ENCODE measurements around the gene POLD4.
"Not testable (repeated sequence)": the region's sequence is repeated elsewhere in the genome, so short reads cannot be mapped to it uniquely, and the experiment has no call there.

The POLD4 gene

DNA sequence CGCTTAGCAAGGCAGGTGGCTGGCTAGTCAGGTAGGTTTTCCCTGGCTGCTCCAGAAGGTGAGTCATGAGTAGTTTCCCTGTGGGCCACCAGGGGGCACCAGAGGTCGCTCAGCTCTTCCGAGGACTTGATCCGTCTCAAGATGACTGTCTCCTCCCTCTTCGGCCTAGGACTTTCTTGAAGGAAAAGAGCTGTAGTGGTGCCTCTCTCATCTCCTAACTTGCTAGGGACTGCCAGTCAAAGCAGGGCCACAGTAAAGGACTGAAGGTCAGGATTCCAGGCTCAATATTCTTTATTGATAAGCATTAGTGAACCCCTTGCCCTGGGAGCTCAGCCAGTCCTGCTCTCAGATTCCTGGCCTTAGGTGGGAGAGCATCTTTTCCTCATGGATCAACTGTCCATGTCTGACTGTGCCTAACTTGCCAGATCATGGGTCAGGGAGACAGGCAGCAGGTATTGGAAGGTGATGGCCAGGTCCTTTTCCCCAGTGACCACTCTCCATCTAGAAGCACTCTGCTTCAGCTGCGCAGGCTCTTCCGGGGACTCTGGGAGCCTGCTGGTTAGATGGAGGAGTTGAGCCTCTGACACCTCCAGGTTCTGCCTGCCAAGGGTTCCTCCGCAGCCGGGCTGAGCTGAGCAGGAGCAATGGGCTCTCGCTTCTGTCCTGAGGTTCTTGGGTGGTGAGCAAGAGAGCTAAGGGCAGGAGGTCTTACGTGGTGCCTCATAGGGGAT lies 1.9 kb downstream of the POLD4 start:
- DNase-seq: peak; percentile 17

DNA sequence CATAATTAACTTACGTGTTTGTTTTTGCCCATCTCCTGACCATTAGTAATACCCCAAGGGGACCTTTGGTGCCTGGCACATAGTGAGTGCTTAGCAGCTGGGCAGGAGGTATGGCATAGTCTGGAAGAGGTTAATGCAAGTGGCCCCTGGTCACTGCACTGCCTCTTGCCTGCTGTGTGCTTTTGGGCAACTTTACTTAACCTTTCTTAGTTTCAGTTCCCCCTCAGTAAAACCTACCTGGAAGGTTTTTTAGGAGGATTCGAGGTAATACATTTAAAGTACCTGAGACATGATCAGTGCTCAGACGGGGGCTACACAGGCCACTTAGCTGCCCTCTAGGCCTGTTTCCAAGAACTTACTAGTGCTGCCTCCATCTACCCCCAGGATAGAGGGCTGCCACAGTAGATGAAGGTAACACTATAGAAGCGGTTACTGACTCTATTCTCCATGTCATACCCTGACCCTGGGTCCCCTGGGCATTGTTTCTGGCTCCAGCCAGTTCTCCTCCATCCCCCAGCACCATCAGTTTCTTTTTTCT lies 3.3 kb downstream of the POLD4 start:
- no peak for DNase-seq

DNA sequence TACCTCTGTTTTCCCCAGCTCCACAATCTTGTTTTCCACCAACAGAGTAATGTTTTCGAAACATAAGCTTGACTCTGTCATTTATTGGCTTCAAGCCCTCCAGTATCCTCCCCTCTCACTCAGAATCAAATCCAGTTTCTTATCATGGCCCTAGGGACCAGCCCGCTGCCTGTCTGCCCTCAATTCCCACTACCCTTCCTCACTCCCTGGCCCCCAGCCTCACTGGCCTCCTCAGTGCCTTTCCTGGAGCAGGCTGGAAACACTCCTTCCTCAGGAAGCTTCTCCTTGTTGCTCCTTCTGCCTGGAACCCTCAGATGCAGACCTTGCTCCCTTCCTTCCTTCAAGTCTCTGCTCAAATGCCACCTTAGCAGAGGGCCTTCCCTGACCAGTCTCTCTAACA lies 3.9 kb downstream of the POLD4 start:
- DNase-seq: no peak

DNA sequence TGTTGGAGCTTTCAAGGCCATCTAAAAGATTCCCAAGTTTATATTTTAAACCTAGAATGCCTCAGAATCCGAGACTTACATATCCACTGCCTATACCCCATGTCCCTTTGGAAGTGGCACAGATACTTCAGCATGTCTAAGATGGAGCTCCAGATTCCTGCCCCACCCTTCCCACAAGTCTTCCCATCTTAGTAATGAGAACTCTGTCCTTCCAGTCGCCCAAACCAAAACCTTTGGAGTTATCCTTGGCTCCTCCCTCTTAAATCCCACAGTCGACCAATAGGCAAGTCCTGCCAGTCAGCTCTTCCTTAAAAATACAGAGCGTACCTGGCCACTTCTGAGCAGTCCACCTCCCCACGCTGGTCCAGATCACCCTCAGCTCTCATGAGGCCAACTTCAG lies 4.3 kb downstream of the POLD4 start:
- no peak for DNase-seq

DNA sequence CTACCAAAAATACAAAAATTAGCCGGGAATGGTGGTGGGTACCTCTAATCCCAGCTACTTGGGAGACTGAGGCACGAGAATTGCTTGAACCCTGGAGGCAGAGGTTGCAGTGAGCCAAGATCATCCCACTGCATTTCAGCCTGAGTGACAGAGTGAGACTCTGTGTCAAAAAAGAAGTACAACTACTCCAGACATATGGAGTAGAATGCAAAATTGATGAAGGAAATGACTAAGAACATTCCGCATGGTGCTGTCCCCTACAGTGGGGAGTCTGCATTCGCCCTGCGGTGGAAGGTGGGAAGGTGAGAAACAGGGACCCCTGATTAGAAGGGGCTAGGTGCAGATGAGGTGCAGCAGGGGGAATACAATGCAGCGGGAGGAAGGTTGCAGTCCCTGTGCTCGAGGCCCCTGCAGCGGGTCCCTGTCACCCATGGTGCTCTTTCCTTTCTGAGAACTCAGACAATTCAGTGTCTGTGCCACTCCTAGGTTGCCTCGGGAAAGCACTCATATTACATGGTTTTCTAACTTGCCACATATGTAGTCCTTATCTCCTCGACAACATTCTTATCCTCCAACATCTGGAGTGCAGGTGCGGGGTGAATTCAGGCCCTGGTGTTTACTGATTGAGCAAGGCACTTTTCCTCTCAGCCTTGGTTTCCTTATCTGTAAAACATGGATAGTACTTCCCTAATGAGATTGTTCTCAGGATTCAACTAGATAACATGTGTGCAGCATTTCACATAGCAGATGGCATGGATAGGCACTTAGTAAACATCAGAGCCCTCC lies 5.2 kb downstream of the POLD4 start:
- DNase-seq: peak; percentile 88

DNA sequence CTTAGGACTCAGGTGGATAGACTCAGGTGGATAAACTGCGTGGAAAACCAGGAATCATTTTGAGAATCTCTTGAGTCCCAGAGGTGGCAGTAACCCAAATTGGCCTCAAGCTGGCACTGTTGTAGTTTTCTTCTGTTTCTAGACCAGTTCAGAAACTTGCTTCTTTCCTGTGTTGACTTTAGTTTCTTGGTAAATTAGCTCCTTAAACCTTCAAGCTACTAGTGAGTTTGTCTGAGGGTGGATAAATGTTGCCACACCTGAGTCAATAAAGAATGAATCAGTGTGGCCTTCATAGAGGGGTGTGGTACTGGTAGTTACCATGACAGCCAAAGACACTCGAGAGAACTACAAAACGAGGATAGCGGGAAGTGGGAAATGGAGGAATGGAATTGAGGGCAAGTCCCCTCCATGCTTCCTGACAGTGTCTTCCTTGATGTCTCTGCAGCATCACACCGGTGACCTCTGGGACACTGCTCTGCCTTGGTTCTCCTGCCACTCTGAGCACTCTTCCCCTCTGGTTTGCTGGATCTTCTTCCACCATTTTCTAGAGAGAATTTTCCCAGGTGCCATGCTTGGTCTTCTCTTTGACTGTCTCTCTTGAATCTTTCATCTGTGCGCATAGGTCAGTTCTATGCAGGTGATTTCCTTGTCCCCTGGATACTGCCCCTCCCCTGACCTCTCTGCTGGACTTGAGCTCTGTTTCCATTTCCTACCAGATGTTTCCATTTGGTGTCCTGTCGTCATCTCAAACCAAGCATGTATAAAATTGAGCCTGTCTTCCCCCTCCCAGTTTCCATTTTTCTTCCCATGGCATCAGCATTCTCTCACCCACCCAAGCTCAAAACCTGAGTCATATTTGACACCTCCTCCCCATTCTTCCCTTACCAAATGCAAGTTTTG lies 7.2 kb downstream of the POLD4 start:
- DNase-seq: no peak

DNA sequence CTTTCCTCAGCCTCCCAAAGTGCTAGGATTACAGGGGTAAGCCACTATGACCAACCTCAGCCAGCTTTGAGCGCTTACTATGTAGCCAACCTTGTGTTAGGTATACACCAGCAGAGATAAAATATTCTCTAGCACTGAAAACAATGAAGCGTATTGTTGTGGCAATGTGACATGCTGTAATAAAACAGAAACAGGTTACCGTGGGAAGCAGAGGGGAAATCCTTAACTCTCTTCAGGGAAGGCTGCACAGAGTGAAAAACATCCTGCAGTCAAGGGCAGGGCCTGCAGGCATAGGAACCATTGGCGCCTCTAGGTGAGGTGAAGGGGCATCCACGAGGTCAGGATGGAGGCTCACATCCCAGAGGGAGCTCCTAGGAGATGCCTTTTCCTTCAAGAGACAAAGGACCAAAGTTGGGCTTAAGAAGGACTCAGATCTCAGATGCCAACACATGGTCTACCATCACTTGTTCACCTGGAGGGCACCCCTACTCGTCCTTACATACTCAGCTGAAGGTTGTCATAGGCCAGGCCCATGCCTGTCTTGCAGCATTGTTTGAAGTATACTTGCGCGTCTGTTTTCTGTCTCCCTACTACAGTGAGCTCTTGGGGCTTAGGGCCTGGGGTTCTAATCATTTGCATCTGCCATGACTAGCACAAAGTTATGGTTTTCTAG lies 8.0 kb downstream of the POLD4 start:
- no peak for DNase-seq

DNA sequence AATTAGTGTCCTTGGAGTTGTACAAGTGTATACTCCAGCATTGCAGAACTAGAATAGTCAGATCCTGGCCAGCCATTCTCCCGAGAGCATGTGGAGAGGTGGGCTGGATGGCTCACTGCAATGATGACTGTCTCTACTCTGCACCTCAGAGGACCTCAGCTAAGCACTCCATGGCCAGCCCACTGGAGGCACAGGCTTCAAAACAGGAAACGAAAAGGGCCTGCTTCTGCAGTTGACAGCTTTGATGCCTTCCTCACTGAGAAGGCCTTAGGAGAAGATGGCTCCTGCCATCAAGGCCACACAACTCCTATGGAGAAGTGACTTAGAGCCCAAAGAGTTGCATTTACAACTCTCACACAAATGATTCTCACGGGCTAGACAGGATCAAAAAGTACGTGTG lies 9.1 kb downstream of the POLD4 start:
- DNase-seq: no peak

DNA sequence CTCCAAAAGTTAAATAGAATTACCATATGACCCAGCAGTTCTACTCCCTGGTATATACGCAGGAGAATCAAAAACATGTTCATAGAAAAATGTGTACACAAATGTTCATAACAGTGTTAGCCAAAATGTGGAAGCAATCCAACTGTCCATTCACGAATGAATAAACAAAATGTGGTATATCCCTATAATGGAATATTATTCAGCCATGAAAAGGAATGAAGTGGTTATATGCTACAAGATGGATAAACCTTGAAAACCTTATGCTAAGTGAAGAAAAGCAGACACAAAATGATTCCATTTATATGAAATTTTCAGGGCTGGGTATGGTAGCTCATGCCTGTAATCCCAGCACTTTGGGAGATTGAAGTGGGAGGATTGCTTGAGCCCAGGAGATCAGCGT lies 16.1 kb downstream of the POLD4 start:
- DNase-seq: no peak

DNA sequence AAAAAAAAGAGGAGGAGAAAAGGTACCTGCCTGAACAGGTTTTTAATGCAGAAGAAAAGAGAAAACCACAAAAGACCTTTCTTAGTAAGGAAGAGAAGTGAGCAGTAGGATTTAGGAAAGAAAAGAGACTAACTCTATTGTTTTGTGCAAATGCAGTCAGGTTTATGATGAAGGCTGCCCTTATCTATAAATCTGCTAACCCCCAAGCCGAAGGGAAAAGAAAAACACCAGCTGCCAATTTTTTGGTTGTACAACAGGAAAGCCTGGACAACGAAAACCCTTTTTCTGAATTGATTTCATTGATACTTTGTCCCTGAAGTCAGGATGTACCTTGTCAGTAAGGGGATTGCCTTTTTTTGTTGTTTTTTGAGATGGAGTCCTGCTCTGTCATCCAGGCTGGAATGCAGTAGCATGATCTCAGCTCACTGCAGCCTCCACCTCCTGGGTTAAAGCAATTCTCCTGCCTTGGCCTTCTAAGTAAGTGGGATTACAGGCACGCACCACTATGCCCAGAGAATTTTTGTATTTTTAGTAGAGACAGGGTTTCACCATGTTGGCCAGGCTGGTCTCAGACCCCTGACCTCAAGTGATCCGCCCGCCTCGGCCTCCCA lies 21.2 kb downstream of the POLD4 start:
- no peak for DNase-seq

DNA sequence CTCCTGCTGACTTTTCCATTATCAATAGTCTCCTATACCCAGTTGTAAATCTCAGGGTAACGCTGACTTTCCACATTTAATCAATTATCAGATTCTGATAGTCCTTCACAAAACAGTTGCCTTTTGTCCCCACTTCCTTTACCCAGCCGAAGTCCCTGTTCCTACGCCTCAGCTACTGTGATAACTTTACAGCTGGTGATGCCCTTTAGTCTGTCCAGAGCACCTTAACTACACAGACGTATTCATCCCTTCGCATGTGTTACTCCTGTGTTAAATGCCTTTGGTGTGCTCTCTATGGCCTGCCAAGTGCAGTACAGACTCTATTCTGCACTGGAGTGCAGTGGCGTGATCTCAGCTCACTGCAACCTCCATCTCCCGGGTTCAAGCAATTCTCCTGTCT lies 29.8 kb downstream of the POLD4 start:
- no peak for DNase-seq

DNA sequence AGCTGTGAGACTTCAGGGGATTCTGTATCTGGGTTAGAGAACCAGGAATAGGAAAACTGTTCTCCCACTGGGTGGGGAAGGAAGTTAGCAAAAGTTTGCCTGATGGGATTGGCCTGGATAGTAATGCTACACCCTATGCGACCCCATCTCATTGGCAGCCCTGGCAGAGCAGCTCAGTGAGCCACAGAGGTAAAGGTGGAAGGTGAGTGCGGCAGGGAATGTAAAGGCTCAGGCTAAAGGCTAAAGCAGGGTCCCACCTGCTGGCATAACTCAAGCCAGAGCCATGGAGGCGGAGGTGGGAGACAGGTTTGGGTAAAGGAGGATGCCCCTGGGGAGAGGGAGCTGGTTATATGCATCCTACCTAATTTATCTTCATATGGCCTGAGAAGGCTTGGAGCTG lies 31.3 kb downstream of the POLD4 start:
- DNase-seq: no peak

DNA sequence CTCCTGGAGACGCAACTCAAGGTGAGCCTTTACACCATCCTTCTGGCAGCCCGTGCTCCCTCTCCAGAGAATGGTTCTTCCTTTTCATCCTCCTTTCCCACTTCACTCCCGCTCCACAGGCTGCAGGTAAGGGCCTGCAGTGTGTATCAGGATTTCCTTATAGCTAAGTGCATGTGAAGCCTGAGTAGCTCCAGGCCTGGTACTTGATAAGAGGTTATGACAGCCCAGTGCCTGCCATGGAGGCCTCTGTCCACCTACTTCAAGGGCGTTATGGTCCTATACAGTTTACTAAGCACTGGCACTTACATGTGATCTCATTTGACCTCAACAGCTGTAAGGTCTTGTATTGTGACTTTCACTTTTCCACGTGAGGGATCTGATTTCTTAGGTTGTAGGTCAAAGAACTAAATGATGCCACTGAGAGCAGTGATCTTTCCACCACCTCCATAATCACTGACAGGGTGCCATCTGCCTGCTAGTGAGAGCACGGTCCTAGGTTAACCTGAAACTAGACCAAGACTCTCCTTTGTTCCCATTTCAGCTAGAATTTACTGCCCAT lies 32.0 kb downstream of the POLD4 start:
- DNase-seq: no peak

DNA sequence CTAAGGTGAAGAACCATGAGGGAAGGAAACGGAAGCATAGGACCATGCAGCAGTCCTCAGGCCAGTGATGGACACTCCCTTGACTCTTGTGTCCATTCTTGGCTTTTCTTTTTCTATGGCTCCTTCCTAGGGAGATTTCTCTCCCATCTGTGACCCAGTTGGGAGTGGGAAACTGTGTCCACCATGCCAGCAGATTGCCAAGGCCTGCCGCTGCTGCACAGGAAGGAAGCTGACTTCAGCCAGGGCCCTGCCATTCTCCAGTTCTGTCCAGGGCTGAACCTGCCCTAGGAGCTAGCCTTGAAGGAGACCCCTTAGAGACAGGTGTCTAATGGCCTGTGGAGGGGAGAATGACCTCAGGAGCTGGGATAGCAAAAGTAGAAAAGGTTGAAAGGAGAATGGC lies 32.7 kb downstream of the POLD4 start:
- DNase-seq: no peak

DNA sequence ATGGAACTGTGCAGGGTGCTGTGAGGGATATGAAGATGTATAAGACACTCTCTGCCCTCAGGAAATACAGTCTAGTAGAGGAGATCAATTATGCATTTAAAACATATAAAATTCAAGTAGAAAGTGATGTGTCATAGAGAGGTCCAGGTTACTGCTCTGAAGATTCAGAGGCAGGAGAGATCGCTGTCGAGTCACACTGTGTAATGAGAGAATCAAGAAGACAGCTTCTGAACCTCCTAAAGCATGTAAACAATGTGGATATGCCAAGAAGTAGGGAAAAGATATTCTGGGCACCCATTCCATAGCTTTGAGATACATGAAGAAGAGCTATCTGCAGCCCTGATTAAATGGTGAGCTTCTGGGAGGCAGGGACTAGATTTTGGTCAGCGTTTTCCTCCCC lies 33.3 kb downstream of the POLD4 start:
- no peak for DNase-seq

DNA sequence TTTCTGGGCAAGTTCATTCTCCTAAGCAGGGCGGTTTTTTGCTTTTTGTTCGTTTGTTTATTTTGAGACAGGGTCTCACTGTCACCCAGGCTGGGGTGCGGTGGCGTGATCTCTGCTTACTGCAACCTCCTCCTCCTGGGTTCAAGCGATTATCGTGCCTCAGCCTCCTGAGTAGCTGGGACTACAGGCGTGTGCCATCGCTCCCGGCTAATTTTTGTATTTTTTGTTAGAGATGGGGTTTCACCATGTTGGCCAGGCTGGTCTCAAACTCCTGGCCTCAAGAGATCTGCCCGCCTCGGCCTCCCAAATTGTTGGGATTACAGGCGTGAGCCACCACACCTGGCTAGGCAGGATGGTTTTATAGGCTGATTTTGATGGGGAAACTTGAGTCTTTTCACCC lies 34.5 kb downstream of the POLD4 start:
- not testable (repeated sequence) for DNase-seq

DNA sequence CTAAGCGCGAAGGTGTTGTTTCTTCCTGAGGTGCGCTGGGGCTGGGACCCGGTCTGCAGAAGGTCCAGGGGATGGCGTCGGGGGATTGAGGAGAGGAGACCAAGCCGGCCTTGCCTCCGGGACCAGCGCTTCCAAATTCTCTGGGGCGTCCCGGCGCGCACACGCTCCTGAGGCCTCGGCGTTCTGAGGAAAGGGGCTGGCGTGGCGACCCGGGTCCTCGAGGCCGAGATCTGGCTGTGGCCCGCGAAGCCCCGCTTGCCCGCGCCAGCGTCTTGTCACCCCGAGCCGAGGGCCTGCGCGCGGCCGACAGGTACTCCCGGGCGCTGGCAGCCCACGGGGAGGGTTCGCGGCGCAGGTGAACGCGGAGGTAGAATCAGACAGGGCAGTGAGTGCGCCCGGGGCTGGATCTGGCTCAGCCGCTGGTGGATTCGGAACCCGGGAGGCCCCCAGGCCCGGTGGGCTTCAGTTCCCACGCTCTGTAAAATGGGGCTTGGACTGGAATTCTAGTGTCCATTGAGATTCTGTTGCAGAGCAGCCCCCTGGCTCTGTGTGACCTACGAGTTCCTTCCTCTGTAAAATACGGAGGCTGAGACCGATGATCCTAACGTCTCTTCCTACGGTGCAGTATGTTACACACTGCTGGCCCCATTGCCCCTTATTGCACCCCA lies 35.3 kb downstream of the POLD4 start:
- no peak for DNase-seq

DNA sequence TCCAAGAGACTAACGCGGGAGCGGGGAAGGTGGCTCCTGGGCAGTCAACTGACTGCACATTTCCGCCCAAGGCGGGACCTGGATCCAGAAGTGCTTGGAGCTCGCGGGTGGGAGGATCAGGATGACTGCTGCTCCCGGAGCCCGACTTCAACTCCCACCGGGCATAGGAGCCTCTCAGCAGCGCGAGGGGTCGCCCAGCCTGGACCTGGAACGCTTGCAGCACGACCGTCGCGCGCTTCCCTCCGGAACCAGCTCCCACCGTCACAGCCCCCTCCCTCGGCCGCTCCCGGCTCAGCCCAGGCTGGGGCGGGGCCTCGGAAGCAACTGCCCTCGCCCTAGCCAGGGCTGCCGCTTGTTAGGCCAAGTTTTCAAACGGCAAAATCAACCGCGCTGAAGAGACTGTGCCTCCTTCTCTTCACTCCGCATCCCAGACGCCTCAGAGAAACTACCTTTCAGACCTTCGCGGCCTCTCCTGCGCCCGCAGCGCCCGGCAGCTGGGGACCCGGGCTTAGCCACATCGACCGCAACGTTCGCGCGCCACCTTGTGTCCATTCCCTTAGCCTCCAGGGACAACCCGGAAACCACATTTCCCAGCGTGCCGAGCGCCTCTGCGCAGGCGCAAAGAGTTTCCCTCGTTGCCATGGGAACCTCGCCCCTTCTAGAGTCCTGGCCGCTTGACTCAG lies 36.0 kb downstream of the POLD4 start:
- DNase-seq: peak; percentile 88

DNA sequence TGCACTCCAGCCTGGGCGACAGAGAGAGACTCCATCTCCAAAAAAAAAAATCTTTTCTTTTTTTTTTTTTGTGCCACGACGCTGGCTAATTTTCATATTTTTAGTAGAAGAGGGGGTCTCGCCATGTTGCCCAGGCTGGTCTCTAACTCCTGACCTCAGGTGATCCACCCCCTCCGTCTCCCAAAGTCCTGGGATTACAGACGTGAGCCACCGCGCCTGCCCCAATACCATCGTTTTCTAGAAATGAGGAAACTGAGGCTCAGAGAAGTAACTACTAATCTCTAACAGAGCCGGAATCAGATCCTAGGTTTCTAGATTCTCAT lies 36.5 kb downstream of the POLD4 start:
- DNase-seq: no peak

DNA sequence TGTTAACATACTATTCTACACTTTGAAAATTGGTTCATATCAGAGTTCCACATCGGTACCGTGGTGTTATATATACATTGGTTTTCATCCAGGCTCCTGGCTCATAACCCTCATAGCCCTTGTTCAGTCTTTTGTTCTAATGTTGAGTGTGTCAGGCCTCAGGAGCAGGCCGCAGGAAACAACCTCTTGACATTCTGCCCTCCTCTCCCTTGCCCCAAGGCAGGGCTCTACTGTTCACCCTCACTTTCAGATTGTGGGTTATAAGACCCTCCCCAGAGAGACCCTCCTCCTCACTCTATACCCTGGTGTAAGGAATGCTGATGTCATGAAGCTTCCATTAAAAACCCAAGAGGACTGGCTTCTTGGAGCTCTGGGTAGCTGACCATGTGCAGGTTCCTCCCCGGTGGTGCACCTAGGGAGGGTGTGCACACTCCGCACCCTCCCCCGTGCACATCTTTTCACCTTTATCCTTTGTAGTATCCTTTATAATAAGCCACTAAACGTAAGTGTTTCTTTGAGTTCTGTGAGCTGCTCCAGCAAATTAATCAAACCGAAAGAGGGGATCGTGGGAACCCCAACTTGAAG lies 37.9 kb downstream of the POLD4 start:
- DNase-seq: no peak

DNA sequence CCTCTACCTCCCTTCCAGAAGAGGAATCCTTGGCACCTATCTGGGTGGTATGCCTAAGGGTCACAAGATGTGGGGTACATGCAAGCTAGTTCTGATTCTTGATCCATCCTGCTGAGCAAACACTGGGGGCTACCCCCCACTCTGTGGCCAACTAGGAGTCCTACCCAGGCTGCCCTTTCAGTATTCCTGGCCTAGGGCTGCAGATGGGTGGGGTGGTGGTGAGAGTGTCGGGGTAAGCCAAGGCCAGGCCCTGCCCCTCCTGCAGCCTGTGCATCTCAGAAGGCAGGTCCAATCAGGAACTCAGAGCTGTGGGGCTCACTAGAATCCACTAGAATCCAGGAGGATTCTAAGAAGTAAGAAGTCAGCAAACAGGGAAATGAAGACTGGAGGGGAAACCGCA lies 39.1 kb downstream of the POLD4 start:
- no peak for DNase-seq
